WTC11 (cell line): ENCODE measurements around the gene CCDC126. TPM values are rescaled to one million over a fixed set of nuclear protein-coding genes. Genes with fewer than 3 reads are reported as not detected.
"Not testable (repeated sequence)": the region's sequence is repeated elsewhere in the genome, so short reads cannot be mapped to it uniquely, and the experiment has no call there.

ENCODE experiments used
- ATAC-seq: fragments of 200-7000 bp; cut with Tn5 transposase; 2 replicates; pipeline ENCODE4 v1.10.0; 2021; ENCODE audit warnings: mild to moderate bottlenecking, moderate library complexity
- CTCF ChIA-PET: fragments of 300-600 bp; sonication (Branson Sonifier 250); formaldehyde crosslinking; loops from one replicate; lab custom pipeline; 2021; ENCODE audit warnings: antibody characterized with exemption; lab: Charles Lee
- POLR2A ChIA-PET: fragments of 350-600 bp; sonication (Branson Sonifier 250); formaldehyde crosslinking; loops from one replicate; lab custom pipeline; 2021; ENCODE audit warnings: antibody characterized with exemption; lab: Charles Lee
- DNase-seq: peaks from one replicate; pipeline ENCODE4 v3.0.0; 2021; ENCODE audit warnings: low spot score
- H3K27ac Mint-ChIP-seq: 2 replicates; pipeline ENCODE4 v1.8.0; 2021; ENCODE audit warnings: mixed read lengths
- H3K27me3 Mint-ChIP-seq: 2 replicates; pipeline ENCODE4 v1.8.0; 2021; ENCODE audit warnings: low read depth, mild to moderate bottlenecking, moderate library complexity, mixed read lengths
- H3K36me3 Mint-ChIP-seq: 2 replicates; pipeline ENCODE4 v1.8.0; 2021; ENCODE audit warnings: mixed read lengths
- H3K4me1 Mint-ChIP-seq: 2 replicates; pipeline ENCODE4 v1.8.0; 2022; ENCODE audit warnings: mixed read lengths
- H3K4me3 Mint-ChIP-seq: 2 replicates; pipeline ENCODE4 v1.8.0; 2021; ENCODE audit warnings: mild to moderate bottlenecking, moderate library complexity, mixed read lengths
- H3K9me3 Mint-ChIP-seq: 2 replicates; pipeline ENCODE4 v1.8.0; 2021; ENCODE audit warnings: mixed read lengths
- HMGA2 ChIP-seq: fragments of 250-450 bp; sonication (Bioruptor Pico); IDR thresholded peaks from 2 replicates; pipeline ENCODE4 v1.4.0; 2021; ENCODE audit warnings: mild to moderate bottlenecking, moderate library complexity
- JAZF1 ChIP-seq: fragments of 250-450 bp; sonication (Bioruptor Pico); IDR thresholded peaks from 2 replicates; pipeline ENCODE4 v1.9.0; 2021; ENCODE audit warnings: moderate library complexity, mild to moderate bottlenecking, inconsistent platforms
- KAT7 ChIP-seq: sonication (generic); formaldehyde crosslinking; IDR thresholded peaks from 2 replicates; pipeline ENCODE4 v1.8.1; 2023; ENCODE audit warnings: missing genetic modification reagents, mild to moderate bottlenecking, borderline replicate concordance
- PRRX2 ChIP-seq: fragments of 250-450 bp; sonication (Bioruptor Pico); IDR thresholded peaks from 2 replicates; pipeline ENCODE4 v1.8.0; 2021; ENCODE audit warnings: mild to moderate bottlenecking
- RELA ChIP-seq: sonication (generic); formaldehyde crosslinking; IDR thresholded peaks from 2 replicates; pipeline ENCODE4 v1.8.1; 2022; ENCODE audit warnings: missing genetic modification reagents, mild to moderate bottlenecking, borderline replicate concordance
- SOX15 ChIP-seq: fragments of 250-450 bp; sonication (Bioruptor Pico); IDR thresholded peaks from 2 replicates; pipeline ENCODE4 v1.9.0; 2021; ENCODE audit warnings: mild to moderate bottlenecking
- TCF7 ChIP-seq: sonication (generic); formaldehyde crosslinking; IDR thresholded peaks from 2 replicates; pipeline ENCODE4 v1.8.0; 2022; ENCODE audit warnings: mild to moderate bottlenecking, low read depth, missing genetic modification reagents, moderate library complexity
- ZNF121 ChIP-seq: sonication (generic); formaldehyde crosslinking; IDR thresholded peaks from 2 replicates; pipeline ENCODE4 v1.8.0; 2023; ENCODE audit warnings: missing genetic modification reagents
- ZNF396 ChIP-seq: fragments of 250-450 bp; sonication (Bioruptor Pico); IDR thresholded peaks from 2 replicates; pipeline ENCODE4 v1.8.0; 2021; ENCODE audit warnings: mild to moderate bottlenecking, moderate library complexity, borderline replicate concordance
- total RNA-seq: library from RNA; stranded (reverse); gene quantifications from 3 replicates; pipeline ENCODE4 v1.2.3, GENCODE V29; 2021
- TF ChIP-seq, protein P1 (sequence below): fragments of 200-600 bp; IDR thresholded peaks from 2 replicates; pipeline ENCODE4 v1.8.0; 2022; ENCODE audit warnings: antibody characterized with exemption
- TF ChIP-seq, protein P2 (sequence below): fragments of 250-450 bp; sonication (Bioruptor Pico); IDR thresholded peaks from 2 replicates; pipeline ENCODE4 v1.9.0; 2021; ENCODE audit warnings: moderate library complexity, mild to moderate bottlenecking, inconsistent platforms, borderline replicate concordance
- TF ChIP-seq, protein P3 (sequence below): sonication (generic); formaldehyde crosslinking; IDR thresholded peaks from 2 replicates; pipeline ENCODE4 v1.8.1; 2023; ENCODE audit warnings: mild to moderate bottlenecking, missing genetic modification reagents
- TF ChIP-seq, protein P4 (sequence below): sonication (generic); formaldehyde crosslinking; IDR thresholded peaks from 2 replicates; pipeline ENCODE4 v1.8.1; 2023; ENCODE audit warnings: mild to moderate bottlenecking, missing genetic modification reagents, moderate library complexity
- TF ChIP-seq, protein P5 (sequence below): sonication (generic); formaldehyde crosslinking; IDR thresholded peaks from 2 replicates; pipeline ENCODE4 v1.8.0; 2022; ENCODE audit warnings: mild to moderate bottlenecking, missing genetic modification reagents

CCDC126 gene
- total RNA-seq, 1 experiment from 2014 or later = 5.1 TPM

DNA sequence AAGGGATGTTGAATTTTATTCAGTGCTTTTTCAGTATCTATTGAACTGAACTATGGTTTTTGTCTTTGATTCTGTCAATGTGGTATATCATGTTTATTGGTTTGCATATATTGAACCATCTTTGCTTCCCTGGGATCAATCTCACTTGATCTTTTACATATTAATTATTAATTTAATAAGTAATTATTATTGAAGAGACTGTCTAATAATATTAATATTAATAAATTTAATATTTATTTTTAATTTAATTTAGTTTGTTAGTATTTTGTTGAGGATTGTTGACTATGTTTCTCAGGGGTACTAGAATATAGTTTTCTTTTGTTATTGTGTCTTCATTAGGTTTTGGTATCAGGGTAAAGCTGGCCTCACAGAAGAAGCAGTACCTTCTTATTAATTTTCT lies 38.9 kb upstream of the CCDC126 start:
- H3K27me3 Mint-ChIP-seq = no peaks in the 10 kb centered on the region; the same call in 1 of the 2 replicates
- ChIA-PET CTCF (no interaction called here), POLR2A (no interaction called here)
- no peaks in the 10 kb centered on the region for H3K36me3 Mint-ChIP-seq
- no peak overlapping the region for H3K27ac Mint-ChIP-seq
- no peaks in the 10 kb centered on the region for H3K4me1 Mint-ChIP-seq
- H3K4me3 Mint-ChIP-seq = no peak overlapping the region
- DNase-seq = no peak
- no peaks in the 10 kb centered on the region for H3K9me3 Mint-ChIP-seq
- TF ChIP-seq HMGA2 (CRISPR knock-in tag) (peak; percentile 96), ZNF396 (CRISPR knock-in tag) (no peak)
- no peak for ATAC-seq

DNA sequence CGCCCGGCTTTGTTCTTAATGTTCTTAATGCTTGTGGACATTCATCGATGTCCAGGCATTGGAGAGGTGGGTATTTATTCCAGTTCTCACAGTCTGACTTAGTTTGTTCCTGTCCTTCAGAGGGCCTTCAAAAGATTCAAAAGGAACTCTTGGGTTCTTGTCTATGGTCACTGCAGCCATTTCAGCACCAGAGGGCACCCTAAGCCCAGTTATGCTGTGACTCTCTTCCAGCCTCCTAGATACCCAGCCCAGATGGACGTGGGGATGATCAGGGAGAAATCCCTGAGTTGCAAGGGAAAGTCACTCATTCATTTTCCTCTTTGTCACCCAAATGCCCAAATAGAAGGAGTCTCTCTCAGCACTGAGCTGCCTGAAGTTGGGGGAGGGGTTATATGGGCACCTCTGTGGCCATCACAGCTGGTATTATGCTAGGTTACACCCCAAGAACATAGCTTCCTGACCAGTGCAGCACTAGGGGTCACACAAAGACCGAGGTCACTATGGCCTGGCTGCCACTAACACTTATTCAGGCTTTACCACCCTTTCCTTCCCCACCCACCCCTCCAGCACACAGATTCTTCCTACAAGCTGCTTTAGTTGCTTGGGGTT lies 26.5 kb upstream of the CCDC126 start:
- no peaks in the 10 kb centered on the region for H3K27me3 Mint-ChIP-seq
- ATAC-seq (peak; percentile 99), DNase-seq (peak; percentile 84)
- no peak for TF ChIP-seq RELA
- TF ChIP-seq, protein P1, sequence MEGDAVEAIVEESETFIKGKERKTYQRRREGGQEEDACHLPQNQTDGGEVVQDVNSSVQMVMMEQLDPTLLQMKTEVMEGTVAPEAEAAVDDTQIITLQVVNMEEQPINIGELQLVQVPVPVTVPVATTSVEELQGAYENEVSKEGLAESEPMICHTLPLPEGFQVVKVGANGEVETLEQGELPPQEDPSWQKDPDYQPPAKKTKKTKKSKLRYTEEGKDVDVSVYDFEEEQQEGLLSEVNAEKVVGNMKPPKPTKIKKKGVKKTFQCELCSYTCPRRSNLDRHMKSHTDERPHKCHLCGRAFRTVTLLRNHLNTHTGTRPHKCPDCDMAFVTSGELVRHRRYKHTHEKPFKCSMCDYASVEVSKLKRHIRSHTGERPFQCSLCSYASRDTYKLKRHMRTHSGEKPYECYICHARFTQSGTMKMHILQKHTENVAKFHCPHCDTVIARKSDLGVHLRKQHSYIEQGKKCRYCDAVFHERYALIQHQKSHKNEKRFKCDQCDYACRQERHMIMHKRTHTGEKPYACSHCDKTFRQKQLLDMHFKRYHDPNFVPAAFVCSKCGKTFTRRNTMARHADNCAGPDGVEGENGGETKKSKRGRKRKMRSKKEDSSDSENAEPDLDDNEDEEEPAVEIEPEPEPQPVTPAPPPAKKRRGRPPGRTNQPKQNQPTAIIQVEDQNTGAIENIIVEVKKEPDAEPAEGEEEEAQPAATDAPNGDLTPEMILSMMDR = peak; percentile 63
- H3K36me3 Mint-ChIP-seq = no peaks in the 10 kb centered on the region
- ChIA-PET CTCF (interaction anchor here (0.6 to 3.0 kb wide), 13 partner anchors 24 to 152 kb away, joined by 3 to 30 read pairs (median 4); partner anchors contain the start of genes CCDC126 and STK31), POLR2A (interaction anchor here (1.0 kb wide), 1 partner anchor 109 kb away, joined by 4 read pairs; the partner anchor contains the start of gene FAM221A)
- H3K4me3 Mint-ChIP-seq = no peak overlapping the region
- peaks cover 3% of the 10 kb centered on the region for H3K4me1 Mint-ChIP-seq
- H3K27ac Mint-ChIP-seq = peak overlapping the region; percentile 43; the same call in 1 of the 2 replicates
- H3K9me3 Mint-ChIP-seq = no peaks in the 10 kb centered on the region

DNA sequence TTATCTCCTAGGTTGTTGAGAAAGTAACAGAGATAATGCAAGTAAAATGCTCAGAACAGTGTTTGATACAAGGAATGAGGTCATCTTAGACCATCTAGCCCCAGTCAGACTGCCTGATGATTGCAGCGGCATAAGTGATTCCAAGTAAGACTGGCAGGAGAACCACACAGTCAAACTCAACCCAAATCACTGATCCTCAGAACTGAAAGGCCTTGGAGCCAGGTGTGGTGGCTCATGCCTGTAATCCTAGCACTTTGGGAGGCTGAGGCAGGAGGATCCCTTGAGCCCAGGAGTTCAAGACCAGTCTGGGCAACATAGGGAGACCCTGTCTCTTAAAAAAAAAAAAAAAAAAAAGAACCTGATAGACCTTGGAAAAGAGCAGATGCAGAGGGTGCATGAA lies 15.2 kb upstream of the CCDC126 start:
- H3K27me3 Mint-ChIP-seq, DNase-seq, H3K4me1 Mint-ChIP-seq, H3K4me3 Mint-ChIP-seq, ATAC-seq, H3K27ac Mint-ChIP-seq, POLR2A ChIA-PET, H3K9me3 Mint-ChIP-seq, H3K36me3 Mint-ChIP-seq: not testable (repeated sequence)
- CTCF ChIA-PET = interaction anchor here (0.8 kb wide), 1 partner anchor 115 kb away, joined by 3 read pairs; no protein-coding TSS in a partner anchor

DNA sequence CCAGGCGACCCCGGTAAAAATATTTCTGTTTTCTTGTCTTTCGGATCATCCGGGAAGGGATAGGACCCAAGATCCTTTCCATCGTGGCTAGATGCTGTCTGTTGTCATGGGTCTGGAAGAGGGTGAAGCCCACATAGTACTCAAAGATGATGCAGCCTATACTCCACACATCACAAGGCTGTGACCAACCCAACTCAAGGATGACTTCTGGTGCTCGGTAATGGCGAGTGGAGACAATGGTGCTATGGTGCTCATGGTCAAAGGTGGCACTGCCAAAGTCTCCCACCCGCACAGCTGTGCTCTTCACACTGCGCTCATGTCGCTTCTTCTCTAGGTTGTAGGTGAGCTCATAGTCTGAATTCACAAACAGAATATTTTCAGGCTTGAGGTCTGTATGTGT lies 11.9 kb upstream of the CCDC126 start:
- H3K36me3 Mint-ChIP-seq, H3K9me3 Mint-ChIP-seq, H3K4me1 Mint-ChIP-seq, POLR2A ChIA-PET, CTCF ChIA-PET, H3K27me3 Mint-ChIP-seq, H3K27ac Mint-ChIP-seq, H3K4me3 Mint-ChIP-seq, ATAC-seq, DNase-seq: not testable (repeated sequence)

DNA sequence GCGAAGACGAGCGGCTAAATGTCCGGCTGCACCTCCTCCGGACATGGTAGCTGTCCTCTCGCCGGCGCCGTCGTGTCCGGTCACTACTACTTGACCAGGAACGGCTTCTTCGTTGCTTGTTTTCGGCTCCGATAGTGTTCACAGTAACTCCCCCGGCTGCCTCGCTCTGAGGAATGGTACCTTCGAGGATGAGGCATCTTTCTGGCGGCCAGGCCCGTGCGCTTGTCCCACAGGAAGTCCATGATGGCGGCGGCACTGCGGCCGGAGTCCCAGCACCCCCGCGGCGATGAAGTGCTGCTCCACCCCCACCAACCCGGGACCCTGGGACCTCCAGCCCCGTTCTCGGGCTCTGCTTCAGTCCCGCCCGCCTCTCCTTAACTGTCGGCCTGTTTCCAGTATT lies 11.0 kb upstream of the CCDC126 start:
- CTCF ChIA-PET = no interaction called here
- no peak for DNase-seq
- Mint-ChIP-seq H3K27me3 (no peaks in the 10 kb centered on the region; the same call in 1 of the 2 replicates), H3K27ac (no peak overlapping the region), H3K36me3 (no peaks in the 10 kb centered on the region), H3K4me1 (no peaks in the 10 kb centered on the region), H3K9me3 (no peaks in the 10 kb centered on the region)
- POLR2A ChIA-PET = no interaction called here
- no peak for ATAC-seq
- TF ChIP-seq ZNF121 (CRISPR knock-in tag) (no peak), TCF7 (CRISPR knock-in tag) (no peak), KAT7 (no peak), SOX15 (CRISPR knock-in tag) (no peak), JAZF1 (CRISPR knock-in tag) (no peak), PRRX2 (CRISPR knock-in tag) (no peak)
- TF ChIP-seq, protein P2, sequence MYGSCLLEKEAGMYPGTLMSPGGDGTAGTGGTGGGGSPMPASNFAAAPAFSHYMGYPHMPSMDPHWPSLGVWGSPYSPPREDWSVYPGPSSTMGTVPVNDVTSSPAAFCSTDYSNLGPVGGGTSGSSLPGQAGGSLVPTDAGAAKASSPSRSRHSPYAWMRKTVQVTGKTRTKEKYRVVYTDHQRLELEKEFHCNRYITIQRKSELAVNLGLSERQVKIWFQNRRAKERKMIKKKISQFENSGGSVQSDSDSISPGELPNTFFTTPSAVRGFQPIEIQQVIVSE (CRISPR knock-in tag) = no peak
- TF ChIP-seq, protein P1 = no peak
- TF ChIP-seq, protein P3, sequence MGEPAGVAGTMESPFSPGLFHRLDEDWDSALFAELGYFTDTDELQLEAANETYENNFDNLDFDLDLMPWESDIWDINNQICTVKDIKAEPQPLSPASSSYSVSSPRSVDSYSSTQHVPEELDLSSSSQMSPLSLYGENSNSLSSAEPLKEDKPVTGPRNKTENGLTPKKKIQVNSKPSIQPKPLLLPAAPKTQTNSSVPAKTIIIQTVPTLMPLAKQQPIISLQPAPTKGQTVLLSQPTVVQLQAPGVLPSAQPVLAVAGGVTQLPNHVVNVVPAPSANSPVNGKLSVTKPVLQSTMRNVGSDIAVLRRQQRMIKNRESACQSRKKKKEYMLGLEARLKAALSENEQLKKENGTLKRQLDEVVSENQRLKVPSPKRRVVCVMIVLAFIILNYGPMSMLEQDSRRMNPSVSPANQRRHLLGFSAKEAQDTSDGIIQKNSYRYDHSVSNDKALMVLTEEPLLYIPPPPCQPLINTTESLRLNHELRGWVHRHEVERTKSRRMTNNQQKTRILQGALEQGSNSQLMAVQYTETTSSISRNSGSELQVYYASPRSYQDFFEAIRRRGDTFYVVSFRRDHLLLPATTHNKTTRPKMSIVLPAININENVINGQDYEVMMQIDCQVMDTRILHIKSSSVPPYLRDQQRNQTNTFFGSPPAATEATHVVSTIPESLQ (CRISPR knock-in tag) = no peak
- TF ChIP-seq, protein P4, sequence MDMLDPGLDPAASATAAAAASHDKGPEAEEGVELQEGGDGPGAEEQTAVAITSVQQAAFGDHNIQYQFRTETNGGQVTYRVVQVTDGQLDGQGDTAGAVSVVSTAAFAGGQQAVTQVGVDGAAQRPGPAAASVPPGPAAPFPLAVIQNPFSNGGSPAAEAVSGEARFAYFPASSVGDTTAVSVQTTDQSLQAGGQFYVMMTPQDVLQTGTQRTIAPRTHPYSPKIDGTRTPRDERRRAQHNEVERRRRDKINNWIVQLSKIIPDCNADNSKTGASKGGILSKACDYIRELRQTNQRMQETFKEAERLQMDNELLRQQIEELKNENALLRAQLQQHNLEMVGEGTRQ (CRISPR knock-in tag) = no peak
- TF ChIP-seq, protein P5, sequence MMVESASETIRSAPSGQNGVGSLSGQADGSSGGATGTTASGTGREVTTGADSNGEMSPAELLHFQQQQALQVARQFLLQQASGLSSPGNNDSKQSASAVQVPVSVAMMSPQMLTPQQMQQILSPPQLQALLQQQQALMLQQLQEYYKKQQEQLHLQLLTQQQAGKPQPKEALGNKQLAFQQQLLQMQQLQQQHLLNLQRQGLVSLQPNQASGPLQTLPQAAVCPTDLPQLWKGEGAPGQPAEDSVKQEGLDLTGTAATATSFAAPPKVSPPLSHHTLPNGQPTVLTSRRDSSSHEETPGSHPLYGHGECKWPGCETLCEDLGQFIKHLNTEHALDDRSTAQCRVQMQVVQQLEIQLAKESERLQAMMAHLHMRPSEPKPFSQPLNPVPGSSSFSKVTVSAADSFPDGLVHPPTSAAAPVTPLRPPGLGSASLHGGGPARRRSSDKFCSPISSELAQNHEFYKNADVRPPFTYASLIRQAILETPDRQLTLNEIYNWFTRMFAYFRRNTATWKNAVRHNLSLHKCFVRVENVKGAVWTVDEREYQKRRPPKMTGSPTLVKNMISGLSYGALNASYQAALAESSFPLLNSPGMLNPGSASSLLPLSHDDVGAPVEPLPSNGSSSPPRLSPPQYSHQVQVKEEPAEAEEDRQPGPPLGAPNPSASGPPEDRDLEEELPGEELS = no peak
- TF ChIP-seq, all 79 proteins: peak for 0
- H3K4me3 Mint-ChIP-seq = no peak overlapping the region
